Right lobe of liver (tissue), 6 donors: ENCODE measurements around the gene CD22. TPM values are rescaled to one million over a fixed set of nuclear protein-coding genes. Genes with fewer than 3 reads are reported as not detected.

ENCODE experiments used
- ATAC-seq, 4 donors: fragments of 200-7000 bp; cut with Tn5 transposase; one replicate each; pipeline ENCODE4 v1.9.1; 2020; ENCODE audit warnings: mild to moderate bottlenecking in 4 of 4, moderate library complexity in 4 of 4
- DNase-seq, 3 donors: peaks; one replicate each; pipeline ENCODE4 v3.0.0-alpha.2; 2020
- H3K27ac ChIP-seq, 3 donors: fragments of 200-600 bp; one replicate each; pipeline ENCODE4 v1.8.0; 2022
- H3K27me3 ChIP-seq, 2 donors: fragments of 200-600 bp; one replicate each; pipeline ENCODE4 v1.8.0; 2022
- H3K36me3 ChIP-seq, 4 donors: fragments of 200-600 bp; sonication (generic) in 1 of 4; one replicate each; pipeline versions ENCODE4 v1.5.1 to v1.8.0; 2017 to 2022; ENCODE audit warnings: control low read depth in 1 of 4
- H3K4me1 ChIP-seq, 4 donors: fragments of 200-600 bp; sonication (generic) in 1 of 4; one replicate each; pipeline versions ENCODE4 v1.5.1 to v1.8.0; 2017 to 2022; ENCODE audit warnings: control low read depth in 1 of 4
- H3K4me3 ChIP-seq, 3 donors: fragments of 200-600 bp; one replicate each; pipeline ENCODE4 v1.8.0; 2022
- H3K9me3 ChIP-seq, 4 donors: fragments of 200-600 bp; sonication (generic) in 1 of 4; one replicate each; pipeline versions ENCODE4 v1.5.1 to v1.8.0; 2017 to 2022; ENCODE audit warnings: control low read depth in 1 of 4
- CTCF ChIP-seq, 4 donors: fragments of 200-600 bp in 3 of 4; fragments of 450-650 bp in 1 of 4; IDR thresholded peaks; one replicate each; pipeline versions ENCODE4 v1.5.1 to v1.8.0; 2016 to 2022; ENCODE audit warnings: antibody characterized with exemption in 4 of 4, mild to moderate bottlenecking in 2 of 4
- POLR2A ChIP-seq: fragments of 450-650 bp; IDR thresholded peaks from one replicate; pipeline ENCODE4 v1.6.1; 2017; ENCODE audit warnings: antibody characterized with exemption, mild to moderate bottlenecking
- WGBS: methylation state at CpG from one replicate; pipeline ENCODE4 v1.1.6; 2018; ENCODE audit warnings: low coverage, low lambda C conversion rate; ENCODE audit not compliant: insufficient coverage; ENCODE audit errors: missing lambda C conversion rate; 5-methylcytosine and 5-hydroxymethylcytosine counted together
- intact Hi-C, 2 donors: fragments of 100-400 bp; cut with DNase I; formaldehyde crosslinking; loops; one replicate each; pipeline versions ENCODE4 v1.11.2 to v1.14.1; 2022
- total RNA-seq, 6 experiments: library from RNA; depleted of rRNA in 2 of 6; stranded (reverse); fragments of >200 nt in 2 of 6; fragmentation: NEBNext Ultra II Directional in 3 of 6; extraction: Animal tissue kit (Norgen Biotek cat#: 25700) in 3 of 6; gene quantifications; one replicate each; pipeline versions ENCODE4 v1.1.0 to v1.2.4, GENCODE V29; 2016 to 2023
- donor health status: DM: no; HTN: yes; CAD: no.
- donor health status: DM: no; HTN: no; CAD: no.
- donor health status: DM: no; HTN: no; CAD: no.
- donor health status: DM: no; HTN: yes; CAD: no.
- donor health status: DM: no; HTN: yes; CAD: no.

The CD22 gene
- total RNA-seq, 6 experiments from 2014 or later = 0.39 to 1.3 (median 0.96) TPM

GRCh38 chr19:35306473-35307246 lies 22.3 kb upstream of the CD22 start:
- Histone ChIP-seq H3K9me3 (no peaks in the 10 kb centered on the region), H3K36me3 (no peaks in the 10 kb centered on the region), H3K27ac (no peak overlapping the region), H3K4me1 (peaks cover 0 to 7% (median 0%) of the 10 kb centered on the region in 4 donors), H3K27me3 (no peaks in the 10 kb centered on the region), H3K4me3 (no peak overlapping the region)
- ATAC-seq (no peak), DNase-seq (no peak)
- intact Hi-C loops = no loop called here
- WGBS = 93% methylated on average over 17 of the region's 20 CpGs
- TF ChIP-seq CTCF (IDR thresholded peaks at IDR 0.05) = no peak
- TF ChIP-seq POLR2A = no peak

GRCh38 chr19:35307931-35308330 lies 21.1 kb upstream of the CD22 start:
- Histone ChIP-seq H3K4me3 (no peak overlapping the region), H3K9me3 (no peaks in the 10 kb centered on the region), H3K4me1 (peaks cover 0 to 7% (median 0%) of the 10 kb centered on the region in 4 donors), H3K36me3 (no peaks in the 10 kb centered on the region), H3K27me3 (no peaks in the 10 kb centered on the region), H3K27ac (no peak overlapping the region)
- intact Hi-C loops = no loop called here
- DNase-seq = no peak
- no peak for ATAC-seq
- WGBS = 79% methylated on average over 10 of the region's 10 CpGs
- no peak for TF ChIP-seq POLR2A
- TF ChIP-seq CTCF (IDR thresholded peaks at IDR 0.05) = no peak

GRCh38 chr19:35308910-35309309 lies 20.1 kb upstream of the CD22 start:
- no peak overlapping the region for H3K4me3 ChIP-seq

GRCh38 chr19:35309481-35310279 lies 19.3 kb upstream of the CD22 start:
- Histone ChIP-seq H3K4me1 (peaks cover 0 to 7% (median 0%) of the 10 kb centered on the region in 4 donors), H3K27ac (no peak overlapping the region), H3K4me3 (no peak overlapping the region), H3K9me3 (no peaks in the 10 kb centered on the region), H3K36me3 (no peaks in the 10 kb centered on the region), H3K27me3 (no peaks in the 10 kb centered on the region)
- peak; percentile 35 to 57 (median 40) for ATAC-seq
- TF ChIP-seq CTCF (IDR thresholded peaks at IDR 0.05) (no peak), POLR2A (no peak)
- intact Hi-C loops = no loop called here
- WGBS = 78% methylated on average over 24 of the region's 47 CpGs
- no peak for DNase-seq

More at GRCh38 chr19:35308910-35309309, 20.1 kb upstream of the CD22 start:
- intact Hi-C loops = no loop called here
- H3K9me3 ChIP-seq = no peaks in the 10 kb centered on the region
- no peaks in the 10 kb centered on the region for H3K27me3 ChIP-seq
- H3K27ac ChIP-seq = no peak overlapping the region
- no peak for TF ChIP-seq CTCF (IDR thresholded peaks at IDR 0.05)
- ATAC-seq (no peak), DNase-seq (no peak)
- peaks cover 0 to 7% (median 0%) of the 10 kb centered on the region in 4 donors for H3K4me1 ChIP-seq
- no peaks in the 10 kb centered on the region for H3K36me3 ChIP-seq
- WGBS = 92% methylated on average over 3 of the region's 7 CpGs
